OCI-M1 (cell line): Measurements from ENCODE around the gene MTARC2.
"Not testable (repeated sequence)": the region's sequence is repeated elsewhere in the genome, so short reads cannot be mapped to it uniquely, and the experiment has no call there.

ENCODE experiments used
- DNase-seq: peaks from one replicate; lab custom pipeline; 2025; lab: John Stamatoyannopoulos, UW

The MTARC2 gene

DNA sequence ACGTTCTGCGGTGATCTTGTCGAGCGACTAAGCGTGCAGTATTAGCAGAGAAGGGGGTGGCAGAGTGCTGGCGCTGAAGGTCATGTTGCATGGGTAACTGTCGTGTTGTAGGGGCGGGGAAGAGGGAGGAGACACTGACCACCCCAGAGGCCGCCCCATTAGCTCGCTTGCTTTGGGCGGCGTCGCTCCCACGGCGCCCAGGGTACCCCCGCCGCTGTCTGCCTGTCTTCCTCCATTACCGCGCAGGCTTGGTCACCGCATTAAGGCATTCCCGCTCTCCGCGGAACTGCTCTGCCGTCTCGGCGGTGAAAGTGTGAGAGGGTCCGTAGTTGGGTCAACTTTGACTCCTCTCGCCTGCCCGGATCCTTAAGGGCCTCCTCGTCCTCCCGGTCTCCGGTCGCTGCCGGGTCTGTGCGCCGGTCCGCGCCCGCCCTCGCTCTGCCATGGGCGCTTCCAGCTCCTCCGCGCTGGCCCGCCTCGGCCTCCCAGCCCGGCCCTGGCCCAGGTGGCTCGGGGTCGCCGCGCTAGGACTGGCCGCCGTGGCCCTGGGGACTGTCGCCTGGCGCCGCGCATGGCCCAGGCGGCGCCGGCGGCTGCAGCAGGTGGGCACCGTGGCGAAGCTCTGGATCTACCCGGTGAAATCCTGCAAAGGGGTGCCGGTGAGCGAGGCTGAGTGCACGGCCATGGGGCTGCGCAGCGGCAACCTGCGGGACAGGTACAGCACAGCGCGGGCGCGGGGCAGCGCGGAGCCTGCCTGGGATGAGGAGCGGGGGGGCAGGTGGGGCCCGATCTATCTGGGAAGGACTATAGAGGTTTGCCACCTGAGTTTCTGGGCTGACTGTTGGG is at the start of gene MTARC2:
Gene MTARC2, plus strand, starts transcription at position 234 of the 846 bp plus-strand sequence. Its CDS starts 210 bp downstream, at position 444.
- DNase-seq, result no peak

DNA sequence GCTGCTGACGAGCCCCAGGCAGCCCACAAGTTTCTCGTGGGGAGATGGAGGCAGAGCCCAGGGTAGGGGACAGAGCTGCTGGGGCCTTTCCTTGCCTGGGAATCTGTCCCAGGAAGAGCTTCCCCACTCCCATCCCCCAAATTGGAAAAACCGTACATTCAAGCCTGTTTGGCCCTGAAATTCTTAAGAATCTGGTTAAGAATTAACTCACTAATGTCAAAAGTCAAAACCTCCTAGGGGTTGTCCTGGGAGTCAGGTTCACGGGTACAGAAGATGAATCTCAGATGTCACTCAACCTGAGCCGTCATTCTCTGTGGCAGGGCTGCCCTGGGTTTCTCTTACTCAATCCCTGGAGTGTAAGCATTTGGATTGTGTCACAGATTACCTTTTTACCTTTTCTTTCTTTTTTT is 49.5 kb upstream of the MTARC2 start:
- no peak for DNase-seq

DNA sequence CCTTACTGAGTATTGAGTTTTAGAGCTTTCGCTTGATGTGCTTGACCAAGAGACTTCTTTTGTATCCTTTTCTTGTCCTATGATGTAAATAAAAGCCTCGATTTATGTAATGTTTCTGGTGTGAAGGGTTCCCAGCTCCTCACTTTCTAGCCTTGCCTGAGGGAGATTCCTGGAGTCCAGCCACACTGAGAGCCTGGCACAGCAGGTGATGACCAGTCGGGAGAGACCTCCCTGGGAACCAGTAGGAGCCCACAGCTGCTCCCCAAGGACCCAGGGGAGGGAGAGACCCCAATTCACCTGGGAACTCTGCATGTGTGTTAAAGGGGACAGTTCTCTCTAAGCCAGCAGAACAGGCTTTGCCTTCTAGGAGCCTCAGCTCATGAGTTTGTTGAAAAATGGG is 49.1 kb upstream of the MTARC2 start:
- DNase-seq, result no peak

DNA sequence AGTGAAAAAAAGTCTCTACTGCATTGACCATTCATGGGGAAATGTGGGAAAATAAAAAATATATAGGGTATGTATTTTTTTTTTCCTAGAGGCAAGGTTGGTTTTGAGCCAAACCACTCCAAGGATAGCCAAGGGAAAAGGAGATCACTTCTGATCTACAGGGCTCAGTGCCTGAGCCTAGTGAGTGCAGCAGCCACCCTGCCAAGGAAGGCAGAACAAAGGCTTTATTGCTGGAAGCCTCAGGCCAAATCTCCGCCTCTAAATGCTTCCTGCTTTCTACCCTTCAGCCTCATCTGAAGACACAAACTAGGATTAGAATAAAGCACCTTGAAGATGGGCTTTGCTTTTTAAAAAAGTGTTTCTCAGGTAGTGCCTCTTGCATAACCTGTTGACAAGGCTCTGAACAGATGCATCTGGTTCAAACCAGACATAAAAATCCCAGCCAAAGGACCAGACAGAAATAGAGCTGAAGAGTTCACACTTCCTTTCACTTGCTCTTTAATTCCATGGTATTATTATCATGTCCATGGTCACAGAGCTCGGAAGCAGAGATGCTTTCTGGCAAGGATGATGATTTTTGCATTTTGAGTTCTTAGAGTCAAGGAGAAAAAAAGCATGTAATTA is 47.5 kb upstream of the MTARC2 start:
- DNase-seq, result no peak

DNA sequence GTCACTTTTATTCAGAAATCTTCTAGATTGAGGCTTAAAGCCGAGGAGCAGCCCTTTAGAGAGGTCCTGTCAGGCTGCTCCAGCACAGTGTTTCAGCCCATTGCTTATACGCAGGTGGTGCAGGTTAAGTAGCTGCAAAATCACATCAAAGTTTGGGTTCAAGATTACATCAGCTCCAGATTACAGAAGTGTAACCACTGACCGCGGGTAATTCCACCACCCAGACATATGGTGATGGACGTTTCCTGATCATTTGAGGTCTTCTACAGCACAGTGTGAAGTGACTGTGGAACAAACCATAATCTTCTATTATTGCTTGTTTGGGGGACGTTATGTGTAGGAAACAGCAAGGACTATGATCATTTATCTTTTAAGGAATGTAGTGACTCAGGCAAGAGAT is 46.1 kb upstream of the MTARC2 start:
- peak; percentile 36 for DNase-seq

DNA sequence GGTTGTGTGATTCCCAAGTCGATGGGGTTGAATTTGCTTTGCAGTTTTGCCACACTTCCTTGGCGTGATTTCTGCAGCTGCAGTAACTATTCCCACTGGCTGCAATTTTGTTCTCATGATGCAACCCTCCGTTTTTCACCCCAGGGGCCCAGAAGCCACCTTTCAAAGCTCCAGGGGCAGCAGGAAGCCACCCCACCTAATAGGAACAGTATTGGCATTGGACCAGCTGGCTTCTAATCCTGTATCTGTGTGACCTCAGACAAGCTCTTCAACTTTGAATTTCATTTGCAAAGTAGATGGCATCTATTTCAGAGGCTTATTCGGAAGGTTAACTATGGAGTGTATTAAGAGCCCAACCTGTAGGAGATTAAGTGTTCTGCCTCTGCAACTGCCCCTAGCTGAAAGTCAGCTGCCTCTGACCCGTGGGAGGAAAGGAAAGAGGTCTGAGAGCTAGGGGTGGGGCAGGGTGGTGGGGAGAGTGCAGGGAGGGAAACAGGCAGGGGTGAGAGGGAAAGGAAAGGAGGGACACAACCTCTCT is 45.3 kb upstream of the MTARC2 start:
- peak; percentile 75 for DNase-seq

DNA sequence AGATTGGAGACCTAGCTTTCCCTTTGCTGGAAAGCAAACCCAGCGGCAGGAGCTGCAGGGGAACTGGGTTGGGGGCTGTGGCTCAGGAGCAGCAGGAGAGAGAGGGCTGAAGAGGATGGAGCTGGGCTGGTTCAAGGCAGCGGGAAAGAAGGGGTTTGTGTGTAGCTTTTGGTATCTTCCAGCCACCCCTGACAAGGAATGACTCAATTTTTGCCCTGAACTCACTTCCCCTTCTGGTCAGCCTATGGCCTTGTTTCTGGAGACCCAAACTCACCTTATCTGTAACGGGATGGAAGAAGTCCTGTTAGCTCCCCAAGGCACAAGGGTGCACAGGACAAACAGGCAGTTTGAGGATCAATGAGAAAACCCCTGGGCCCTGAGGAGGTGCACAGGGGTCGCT is 44.8 kb upstream of the MTARC2 start:
- peak; percentile 82 for DNase-seq

DNA sequence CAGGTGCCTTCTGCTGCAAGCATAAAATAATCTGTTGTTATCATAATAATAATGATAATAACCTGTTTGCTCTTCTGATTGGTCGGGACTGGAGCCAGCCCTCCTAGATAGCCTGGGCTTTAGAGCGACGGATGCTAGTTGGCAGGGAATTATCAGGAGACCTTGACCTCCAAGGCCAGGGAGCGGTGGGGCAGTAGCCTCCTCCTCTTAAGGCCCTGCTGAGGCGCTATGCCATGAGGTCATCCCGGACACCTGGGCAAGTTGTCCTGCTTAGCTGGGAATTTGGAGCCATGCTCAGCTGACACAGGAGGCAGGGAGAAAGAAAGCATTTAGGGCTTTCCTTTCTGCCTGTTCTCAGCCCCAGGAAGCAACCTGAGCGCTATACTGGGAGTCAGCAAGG is 42.3 kb upstream of the MTARC2 start:
- DNase-seq, result no peak

DNA sequence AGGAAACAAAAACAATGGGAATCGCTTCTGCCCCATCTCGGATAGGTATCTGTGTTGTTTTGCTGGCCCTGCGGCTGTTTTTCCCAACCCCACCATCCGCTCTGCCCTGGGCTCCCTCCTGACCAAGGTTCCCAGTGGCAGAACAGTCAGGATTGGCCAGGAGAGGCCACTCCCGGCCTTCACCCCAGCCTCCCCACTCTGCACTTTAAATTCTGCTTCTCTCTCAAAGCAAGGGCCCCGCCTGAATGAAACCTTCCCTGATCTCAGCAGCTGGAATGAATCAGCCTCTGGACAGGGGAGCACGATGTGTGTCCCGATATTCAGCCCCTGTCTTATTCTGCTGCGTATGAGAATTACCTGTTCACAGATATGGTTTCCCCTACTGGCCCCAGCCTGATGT is 41.6 kb upstream of the MTARC2 start:
- no peak for DNase-seq

DNA sequence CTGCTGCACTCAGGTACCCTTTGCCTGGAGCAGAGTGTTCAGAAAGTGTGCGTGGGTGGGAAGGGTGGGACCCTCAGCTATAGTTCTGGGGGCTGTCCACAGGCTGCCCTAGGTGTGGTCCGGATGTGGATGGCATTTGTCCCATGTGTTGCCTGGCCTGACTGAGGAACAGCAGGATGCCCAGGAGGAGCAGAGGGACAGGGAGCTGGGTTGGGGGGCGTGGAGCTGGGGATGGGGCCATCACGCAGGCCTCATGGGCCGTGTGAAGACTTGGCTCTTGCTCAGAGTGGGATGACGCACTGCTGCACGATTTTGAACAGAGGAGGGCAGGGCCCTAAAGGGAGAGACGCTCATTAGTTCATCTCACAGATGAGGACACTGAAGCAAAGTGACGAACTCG is 41.0 kb upstream of the MTARC2 start:
- no peak for DNase-seq

DNA sequence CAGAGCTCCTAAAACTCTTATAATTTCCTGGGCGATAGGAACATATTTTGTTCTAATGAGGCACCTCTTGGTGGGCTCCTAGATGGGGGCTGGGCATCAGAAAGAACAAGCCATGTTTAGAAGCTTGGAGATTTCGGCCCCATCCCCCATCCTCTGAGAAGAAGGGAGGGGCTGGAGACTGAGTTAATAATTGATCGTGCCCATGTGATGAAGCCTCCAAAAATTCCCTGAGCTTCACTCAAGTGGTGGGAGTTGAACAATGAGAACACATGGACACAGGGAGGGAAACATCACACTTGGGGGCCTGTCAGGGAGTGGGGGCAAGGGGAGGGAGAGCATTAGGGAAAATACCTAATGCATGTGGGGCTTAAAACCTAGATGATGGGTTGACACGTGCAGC is 39.9 kb upstream of the MTARC2 start:
- DNase-seq, result no peak

DNA sequence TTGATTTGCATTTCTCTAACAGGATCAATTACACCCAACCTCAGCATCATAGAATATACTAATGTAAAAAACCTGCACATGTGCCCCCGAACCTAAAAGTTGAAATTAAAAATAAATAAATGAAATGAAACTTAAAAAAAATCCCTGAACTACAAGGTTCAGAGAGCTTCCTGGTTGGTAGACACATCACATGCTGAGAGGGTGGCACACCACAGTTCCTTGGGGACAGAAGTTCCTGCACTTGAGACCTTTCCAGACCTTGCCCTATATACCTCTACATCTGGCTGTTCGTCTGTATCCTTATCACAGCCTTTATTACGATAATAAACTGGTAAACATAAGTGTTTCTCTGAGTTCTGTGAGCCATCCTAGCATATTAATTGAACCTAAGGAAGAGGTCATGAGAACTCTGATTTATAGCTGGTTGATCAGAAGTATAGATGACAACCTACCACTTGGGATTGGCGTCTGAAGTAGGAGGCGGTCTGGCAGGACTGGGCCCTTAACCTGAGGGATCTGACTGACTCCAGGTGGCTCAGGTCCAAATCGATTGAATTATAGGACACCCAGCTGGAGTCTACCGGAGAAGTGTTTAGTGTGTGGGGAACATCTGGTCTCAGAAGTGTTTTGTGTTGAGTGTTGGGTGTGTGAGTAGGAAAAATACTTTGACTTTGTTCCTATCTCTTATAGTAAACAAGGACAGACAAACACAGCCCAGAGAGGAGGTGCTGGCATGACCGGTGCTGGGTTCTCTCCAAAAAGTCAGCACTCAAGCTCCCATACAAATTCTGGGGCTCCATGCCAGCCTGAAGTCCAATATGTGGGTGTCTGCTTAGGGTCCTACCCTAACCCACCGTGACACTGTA is 39.0 kb upstream of the MTARC2 start:
- DNase-seq, result no peak

DNA sequence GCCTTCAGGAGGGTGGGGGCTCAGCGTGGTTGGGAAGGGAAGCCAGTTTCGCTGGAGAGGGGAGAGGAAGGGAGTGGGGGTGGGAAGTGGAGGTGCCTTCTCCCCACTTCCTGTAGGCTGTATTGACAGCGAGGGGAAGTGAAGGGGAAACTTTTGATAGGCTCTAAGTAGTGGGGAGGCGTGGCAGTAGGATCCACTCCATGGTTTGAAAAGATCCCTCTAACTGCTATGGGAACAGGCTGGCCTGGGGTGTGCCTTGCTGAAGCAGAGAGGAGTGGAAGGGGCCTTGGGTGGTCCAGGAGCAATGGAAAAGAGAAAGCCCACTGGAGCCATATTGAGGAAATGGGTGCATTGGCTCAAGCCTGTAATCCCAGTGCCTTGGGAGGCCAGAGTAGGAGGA is 37.8 kb upstream of the MTARC2 start:
- DNase-seq, result no peak

DNA sequence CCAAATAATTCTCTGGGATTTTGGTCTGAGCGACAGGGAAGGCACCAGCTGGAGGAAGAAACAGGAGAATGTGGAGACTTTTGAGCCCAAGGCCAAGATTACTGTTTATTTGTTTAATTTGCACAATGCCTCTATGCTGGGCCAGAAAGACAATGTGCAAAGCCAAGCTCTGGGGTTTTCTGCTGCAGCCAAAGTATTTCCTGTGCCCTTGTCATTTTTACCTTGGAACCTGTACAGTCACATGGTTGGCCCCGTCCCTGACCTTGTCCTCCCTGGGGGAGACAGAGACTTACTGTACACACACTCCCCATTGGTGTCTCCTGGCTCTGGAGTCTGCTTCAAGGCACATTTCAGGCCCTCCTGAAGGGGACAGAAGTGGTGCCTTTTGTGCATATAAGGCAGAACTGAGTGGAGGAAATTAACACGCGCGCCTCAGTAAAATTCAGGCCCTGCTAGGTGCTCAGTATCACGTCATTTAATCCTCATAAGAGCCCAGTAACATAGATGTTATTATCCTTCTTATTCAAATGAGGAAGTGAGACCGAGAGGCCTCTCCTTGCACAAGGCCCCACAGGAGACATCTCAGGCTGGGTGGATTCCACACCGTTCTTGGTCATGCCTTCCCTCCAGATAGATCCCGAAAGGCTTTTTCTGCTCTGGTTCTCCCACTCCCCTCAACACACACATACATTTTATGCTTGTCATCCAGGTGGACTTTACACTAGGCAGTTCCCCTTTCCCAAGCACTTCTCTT is 36.9 kb upstream of the MTARC2 start:
- DNase-seq, result peak; percentile 22

DNA sequence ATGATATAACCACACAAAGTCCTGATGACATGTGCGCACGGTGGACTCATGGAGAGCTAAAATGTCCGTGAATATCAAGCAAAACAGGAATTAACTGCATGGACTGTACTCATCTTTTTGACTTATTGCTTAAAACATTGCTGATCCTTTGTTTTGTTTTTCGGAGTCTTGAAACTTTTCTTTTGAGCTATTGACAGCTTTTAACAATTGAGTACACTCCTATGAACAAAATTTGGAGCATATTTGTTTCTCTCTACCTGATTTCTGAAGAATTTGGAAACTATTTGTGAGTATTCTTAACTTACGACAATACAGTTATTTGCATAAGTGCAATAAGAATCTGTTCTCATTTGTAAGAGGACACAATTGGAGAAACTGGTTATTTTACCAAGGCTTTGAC is 32.1 kb upstream of the MTARC2 start:
- DNase-seq, result not testable (repeated sequence)

DNA sequence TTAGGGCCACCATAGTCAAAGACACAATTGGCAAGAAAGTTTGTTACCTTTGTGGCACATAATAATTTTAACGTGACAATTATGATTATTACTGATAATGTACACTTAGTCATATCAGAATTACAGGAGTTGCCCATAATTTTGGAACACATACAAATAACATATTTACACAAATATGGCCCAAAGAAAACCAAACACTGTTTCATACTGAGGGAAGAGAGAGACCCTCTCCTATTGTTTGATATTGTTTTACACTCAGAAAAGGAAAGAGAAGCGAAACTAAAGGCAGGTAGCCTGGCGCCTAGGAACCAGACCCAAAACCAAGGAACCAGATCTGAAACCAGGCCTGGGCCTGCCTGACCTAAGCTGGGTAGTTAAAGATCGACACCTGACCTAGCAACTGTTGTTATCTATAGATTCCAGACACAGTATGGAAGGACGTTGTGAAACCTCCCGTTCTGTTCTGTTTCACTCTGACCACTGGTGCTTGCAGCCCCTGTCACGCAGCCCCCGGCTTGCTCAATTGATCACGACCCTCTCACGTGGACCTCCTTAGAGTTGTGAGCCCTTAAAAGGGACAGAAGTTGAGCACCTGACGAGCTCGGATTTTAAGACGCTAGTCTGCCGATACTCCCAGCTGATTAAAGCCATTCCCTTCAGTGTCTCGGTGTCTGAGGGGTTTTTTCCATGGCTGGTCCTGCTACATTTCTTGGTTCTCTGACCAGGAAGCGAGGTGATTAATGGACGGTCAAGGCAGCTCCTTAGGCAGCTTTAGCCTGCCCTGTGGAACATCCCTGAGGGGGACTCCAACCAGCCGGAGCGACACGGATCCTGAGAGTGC is 30.1 kb upstream of the MTARC2 start:
- DNase-seq, result peak; percentile 95

DNA sequence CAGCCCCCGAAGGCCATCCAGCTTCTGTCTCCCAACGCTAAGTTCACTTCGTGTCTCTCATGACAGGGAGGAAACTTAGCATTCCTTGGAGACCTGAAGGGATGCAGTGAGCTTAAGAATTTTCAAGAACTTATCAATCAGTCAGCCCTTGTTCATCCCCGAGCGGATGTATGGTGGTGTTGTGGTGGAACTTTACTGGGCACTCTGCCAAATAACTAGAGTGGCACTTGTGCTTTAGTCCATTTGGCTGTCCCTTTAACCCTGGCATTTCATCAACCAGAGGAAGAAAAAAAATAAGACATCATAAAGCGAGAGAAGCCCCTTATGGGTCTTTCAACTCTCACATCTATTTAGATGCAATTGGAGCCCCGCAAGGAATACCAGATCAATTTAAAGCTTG is 26.9 kb upstream of the MTARC2 start:
- DNase-seq, result peak; percentile 81

DNA sequence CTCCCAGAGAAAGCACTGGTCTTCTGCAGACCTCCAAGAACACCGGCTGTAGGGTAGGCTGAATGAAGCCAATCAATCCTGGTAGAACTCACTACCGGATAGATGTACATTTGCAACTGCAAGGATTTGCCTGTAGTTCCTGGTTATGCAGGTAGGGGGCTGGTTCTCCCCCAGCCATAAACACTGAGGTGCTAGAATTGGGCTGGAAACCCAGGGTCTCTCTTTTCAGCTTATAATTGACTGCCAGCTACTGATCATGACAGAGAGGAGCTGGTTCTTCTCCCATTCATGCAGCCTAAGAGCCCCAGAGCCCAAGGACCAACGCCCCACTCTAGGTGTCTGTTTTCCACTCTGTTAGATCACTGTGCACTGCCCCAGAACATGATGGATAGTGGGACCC is 21.5 kb upstream of the MTARC2 start:
- peak; percentile 15 for DNase-seq

DNA sequence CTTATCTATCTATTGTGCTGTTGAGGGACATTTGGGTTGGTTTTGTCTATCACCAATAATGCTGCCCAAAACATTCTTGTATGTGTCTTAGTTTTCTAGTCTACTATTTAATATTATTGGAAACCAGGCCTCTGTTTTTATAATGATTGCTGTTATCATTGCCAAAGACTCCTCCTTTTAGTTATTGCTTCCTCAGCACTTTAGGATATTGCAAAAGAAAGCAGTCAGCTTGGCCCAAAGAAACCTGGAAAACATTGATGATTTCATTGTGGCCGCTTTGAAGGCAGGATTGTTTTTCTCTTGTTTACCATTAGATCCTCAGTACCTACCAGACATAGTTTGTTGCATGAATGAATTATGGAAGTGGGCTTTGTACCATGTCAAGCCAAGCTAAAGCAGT is 20.6 kb upstream of the MTARC2 start:
- no peak for DNase-seq

DNA sequence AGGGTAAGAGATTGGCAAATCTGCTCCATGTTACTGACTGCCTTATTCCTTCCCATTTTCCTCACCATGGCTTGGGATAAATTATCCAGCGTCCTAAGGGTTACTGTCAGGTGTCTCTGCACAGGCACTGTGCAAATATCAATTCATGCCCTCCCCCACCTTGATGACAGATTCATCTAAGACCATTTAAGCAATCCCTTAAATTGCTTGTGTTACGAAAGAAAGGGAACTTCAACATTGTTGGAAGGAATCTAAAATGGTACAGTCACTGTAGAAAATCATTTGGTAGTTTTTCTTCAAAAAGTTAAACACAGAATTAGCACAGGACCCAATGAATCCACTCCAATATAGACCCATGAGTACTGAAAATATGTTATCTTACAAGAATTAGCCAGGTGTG is 17.6 kb upstream of the MTARC2 start:
- no peak for DNase-seq

DNA sequence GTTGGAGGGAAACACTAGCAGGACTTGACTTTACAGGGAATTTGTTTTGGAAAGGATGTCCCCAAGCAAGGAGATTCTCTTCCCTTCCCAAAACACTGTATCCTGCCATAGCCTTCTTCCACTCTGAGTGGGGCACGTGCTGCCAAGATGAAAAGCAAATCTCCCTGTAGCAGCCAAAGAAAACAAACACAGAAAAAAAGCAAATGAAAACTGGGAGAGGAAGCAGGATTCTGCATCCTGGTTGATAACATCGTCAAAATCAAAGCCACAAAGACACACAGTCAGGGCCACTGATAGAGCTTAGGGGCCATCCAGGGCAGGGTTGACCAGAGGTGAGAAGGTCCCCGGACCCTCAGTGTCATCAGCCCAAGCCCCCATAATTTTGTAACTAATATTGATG is 16.0 kb upstream of the MTARC2 start:
- DNase-seq, result no peak
